ES-I3 (cell line): ENCODE data around the gene KDF1.
A peak's percentile ranks its signal among the peaks of the same experiment; 100 is the strongest.
"Not testable (repeated sequence)": the region's sequence is repeated elsewhere in the genome, so short reads cannot be mapped to it uniquely, and the experiment has no call there.

Experiments used
- H3K36me3 ChIP-seq: 2 replicates; pipeline ENCODE4 v1.6.1; 2013; ENCODE audit warnings: mild to moderate bottlenecking, low read length, control low read depth, moderate library complexity; ENCODE audit not compliant: insufficient read depth
- H3K4me1 ChIP-seq: 2 replicates; pipeline ENCODE4 v1.6.1; 2013; ENCODE audit warnings: mild to moderate bottlenecking, control low read depth, low read length; ENCODE audit not compliant: insufficient read depth
- H3K9ac ChIP-seq: 2 replicates; pipeline ENCODE4 v1.6.1; 2013; ENCODE audit warnings: low read depth, mild to moderate bottlenecking, low read length, moderate library complexity
- H3K9me3 ChIP-seq: 2 replicates; pipeline ENCODE4 v1.6.1; 2013; ENCODE audit warnings: mild to moderate bottlenecking, low read length, moderate library complexity; ENCODE audit not compliant: control insufficient read depth, insufficient read depth

The KDF1 gene

DNA sequence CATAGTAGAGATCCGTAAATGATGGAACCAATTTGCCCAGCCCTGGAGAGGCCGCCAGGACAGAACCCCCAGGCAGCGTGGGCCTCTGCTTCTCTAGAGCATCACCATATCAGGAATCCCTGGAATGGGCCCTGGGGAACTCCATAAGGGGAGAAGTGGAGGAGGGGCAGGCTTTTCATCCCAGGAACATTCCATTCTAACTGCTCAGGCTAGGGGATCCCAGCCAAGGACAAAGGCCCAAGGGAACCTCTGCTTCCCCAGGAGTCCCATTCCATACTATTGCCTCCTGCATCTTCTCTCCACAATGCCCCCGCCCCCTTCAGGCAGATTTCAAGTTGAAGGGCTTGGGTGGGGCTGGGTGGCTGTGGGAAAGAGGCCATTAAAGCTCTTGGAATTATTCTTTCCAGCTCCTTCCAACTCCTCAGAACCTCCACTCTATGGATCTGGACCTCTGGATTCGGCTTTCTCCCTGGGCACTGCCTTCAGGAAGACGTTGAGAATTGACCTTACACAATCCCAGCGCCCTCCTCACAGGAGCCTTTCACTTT lies 39.2 kb upstream of the KDF1 start:
- peak overlapping the region; percentile 17 for H3K9ac ChIP-seq

DNA sequence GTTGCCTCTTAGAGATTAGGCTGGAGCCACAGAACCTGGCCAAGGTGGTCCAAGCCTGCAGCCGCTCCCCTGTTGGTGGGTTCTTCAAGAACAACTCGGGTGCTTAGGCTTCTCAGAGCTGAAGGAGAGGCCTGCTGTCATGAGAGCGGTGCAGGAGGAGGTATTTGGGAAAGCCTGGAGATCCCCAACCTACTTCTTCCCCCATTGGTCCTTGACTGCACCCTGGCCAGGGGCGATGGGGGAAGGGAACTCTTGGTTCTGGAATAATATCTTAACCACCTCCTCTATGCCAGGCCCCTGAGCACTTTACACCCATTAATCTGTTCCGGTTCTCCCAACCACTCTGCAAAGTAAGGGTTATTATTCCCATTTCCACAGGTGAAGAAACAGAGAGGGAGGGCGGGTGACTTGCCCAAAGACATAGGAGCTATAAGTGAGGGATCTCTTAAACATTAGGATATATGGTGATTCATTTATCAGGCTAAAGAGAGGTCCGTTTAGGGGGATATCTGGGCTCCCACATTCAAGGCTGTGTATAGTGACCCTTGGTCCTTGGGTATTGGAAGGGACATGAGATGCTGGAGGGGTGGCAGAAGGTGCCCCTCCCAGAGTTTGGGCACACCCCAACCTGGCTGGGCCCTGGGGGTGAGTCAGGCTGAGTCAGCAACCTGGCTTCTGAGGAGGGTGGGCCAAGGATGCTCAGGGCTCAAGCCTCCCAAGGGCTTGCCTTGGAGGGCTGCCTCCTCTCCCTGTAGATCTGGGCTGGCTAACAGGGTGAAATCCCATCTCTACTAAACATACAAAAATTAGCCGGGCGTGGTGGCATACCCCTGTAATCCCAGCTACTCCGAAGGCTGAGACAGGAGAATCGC lies 38.4 kb upstream of the KDF1 start:
- Histone ChIP-seq H3K36me3 (no peaks in the 10 kb centered on the region), H3K4me1 (peaks cover 46% of the 10 kb centered on the region), H3K9me3 (no peaks in the 10 kb centered on the region), H3K9ac (peak overlapping the region; percentile 17; the same call in 1 of the 2 replicates)

More for the DNA sequence above, 39.2 kb upstream of the KDF1 start:
- Histone ChIP-seq H3K4me1 (peaks cover 54% of the 10 kb centered on the region), H3K36me3 (no peaks in the 10 kb centered on the region), H3K9me3 (no peaks in the 10 kb centered on the region)

DNA sequence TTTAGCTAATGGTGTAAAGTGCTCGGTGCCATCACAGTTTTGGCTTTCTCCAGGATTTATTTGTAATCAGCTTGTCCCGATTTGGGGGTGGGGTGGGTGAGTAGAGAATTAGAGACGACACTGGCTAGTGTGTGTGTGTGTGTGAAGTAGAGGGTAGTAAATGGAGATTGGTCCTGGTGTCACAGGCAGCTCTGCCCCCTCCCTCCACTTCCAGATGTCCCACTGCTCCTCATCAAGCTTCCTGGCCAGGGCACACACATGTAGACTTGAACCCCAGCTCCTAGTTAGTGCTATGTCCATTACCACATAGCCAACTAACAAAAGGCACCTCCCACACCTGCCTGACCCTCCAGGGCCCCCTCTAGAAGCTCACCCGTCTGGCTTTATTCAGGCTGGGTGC lies 36.4 kb upstream of the KDF1 start:
- H3K9me3 ChIP-seq: no peaks in the 10 kb centered on the region
- no peaks in the 10 kb centered on the region for H3K36me3 ChIP-seq
- H3K4me1 ChIP-seq: peaks cover 45% of the 10 kb centered on the region
- peak overlapping the region; percentile 73; the same call in 1 of the 2 replicates for H3K9ac ChIP-seq

DNA sequence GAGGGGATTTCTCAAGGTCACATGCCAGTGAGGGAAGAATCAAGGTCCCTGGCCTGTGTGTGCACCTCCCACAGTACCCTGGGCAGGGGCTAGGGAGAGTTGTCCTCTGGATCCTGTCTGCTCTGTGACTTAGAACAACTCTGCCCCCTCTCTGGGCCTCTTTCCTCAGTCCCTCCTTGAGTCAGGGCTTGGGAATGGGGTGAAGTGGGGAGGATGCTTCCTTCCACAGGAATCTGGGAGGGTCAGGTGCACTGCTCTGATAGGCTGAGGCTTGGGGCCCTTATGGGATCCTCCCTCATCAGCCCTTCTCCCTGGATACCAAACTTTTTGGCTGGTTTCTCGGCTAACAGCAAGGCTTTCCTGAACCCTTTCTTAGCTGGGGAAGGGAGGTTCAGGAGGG lies 35.8 kb upstream of the KDF1 start:
- Histone ChIP-seq H3K9ac (peak overlapping the region; percentile 73; the same call in 1 of the 2 replicates), H3K4me1 (peaks cover 45% of the 10 kb centered on the region), H3K9me3 (no peaks in the 10 kb centered on the region), H3K36me3 (no peaks in the 10 kb centered on the region)

DNA sequence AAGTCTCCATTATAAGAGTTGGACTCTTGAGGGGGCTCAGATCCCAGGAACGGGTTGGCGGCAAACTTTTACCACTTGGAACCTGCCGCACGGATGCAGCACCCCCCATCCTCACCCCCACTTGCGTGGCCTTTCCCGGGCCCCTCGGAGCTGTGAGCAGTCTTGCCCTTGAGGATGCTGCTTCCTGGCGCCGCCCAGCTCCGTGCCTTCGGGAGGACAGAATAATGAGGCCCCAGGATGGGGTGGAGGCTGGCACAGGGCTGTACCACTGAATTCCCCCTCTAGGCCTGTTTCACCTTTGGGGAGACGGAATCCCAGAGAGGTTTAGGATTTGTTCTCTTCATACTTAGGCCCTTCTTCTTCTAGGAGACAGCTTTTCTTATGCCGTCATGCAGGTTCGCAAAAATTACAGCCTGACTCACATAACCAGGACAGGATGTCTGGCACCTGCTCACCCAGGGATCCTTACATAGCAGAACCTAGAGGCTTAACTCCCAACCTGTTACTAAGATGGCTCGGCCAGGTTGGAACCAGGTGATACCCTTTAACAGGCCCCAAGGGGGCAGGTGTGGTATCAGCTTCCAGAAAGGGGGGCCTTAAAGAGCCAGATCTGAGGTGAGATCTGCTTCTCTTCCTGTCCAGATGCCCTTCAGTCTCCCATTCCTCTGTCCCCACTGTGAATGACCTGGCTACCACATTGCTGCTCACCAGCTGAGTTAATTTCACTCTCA lies 34.7 kb upstream of the KDF1 start:
- Histone ChIP-seq H3K9me3 (no peaks in the 10 kb centered on the region), H3K4me1 (peaks cover 40% of the 10 kb centered on the region), H3K9ac (peak overlapping the region; percentile 73), H3K36me3 (no peaks in the 10 kb centered on the region)

DNA sequence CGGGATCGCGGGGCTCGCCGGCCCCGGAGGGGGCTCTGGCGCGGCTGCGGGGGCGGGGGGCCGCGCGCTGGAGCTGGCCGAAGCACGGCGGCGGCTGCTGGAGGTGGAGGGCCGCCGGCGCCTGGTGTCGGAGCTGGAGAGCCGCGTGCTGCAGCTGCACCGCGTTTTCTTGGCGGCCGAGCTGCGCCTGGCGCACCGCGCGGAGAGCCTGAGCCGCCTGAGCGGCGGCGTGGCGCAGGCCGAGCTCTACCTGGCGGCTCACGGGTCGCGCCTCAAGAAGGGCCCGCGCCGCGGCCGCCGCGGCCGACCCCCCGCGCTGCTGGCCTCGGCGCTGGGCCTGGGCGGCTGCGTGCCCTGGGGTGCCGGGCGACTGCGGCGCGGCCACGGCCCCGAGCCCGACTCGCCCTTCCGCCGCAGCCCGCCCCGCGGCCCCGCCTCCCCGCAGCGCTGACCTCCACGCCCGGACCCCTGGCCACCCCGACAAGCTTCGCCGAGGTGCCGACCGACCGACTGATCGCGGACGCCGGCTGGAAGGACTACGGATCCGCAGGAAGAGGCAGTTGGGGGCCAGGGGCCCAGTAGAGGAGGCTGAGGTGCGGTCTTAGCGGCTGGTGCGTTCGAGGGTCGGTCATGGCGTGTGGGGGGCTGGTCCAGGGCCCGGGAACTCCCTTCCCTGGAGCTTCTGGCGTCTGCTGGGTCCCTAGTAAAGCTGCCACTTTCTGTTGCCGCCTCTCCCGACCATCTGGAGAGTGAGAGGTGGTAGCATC lies 33.9 kb upstream of the KDF1 start:
- peaks cover 36% of the 10 kb centered on the region for H3K4me1 ChIP-seq
- peak overlapping the region; percentile 73 for H3K9ac ChIP-seq
- no peaks in the 10 kb centered on the region for H3K9me3 ChIP-seq
- H3K36me3 ChIP-seq: no peaks in the 10 kb centered on the region

DNA sequence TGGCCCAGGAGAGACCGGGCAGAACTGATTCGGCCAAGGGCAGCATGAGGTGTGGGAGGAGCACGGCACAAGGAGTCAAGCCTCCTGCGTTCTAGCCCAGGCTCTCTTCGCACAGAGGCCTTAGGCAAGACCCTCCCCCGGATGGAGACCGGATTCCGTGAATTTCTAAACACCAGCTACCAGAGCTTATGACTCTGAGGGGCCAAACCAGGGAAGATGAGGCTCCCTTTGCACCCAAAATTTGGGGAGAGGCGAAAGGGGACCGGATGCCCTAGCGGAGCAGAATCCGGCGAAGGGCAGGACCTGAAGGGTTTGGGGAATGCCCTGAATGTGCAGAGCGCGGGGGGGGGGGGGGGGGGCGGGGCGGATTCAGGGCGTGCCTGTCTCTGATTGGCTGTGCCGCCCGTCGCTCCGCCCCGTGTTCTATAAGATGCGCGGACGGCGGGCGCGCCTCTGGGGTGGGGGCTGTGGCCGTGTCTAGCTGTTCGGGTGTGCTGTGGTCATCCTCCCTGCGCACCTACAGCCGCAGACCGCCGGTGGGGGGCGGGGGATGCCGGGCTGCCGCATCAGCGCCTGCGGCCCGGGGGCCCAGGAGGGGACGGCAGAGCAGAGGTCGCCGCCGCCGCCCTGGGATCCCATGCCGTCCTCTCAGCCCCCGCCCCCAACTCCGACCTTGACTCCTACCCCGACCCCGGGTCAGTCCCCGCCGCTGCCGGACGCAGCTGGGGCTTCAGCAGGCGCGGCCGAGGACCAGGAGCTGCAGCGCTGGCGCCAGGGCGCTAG lies 33.2 kb upstream of the KDF1 start, which contains the start of gene TRNP1:
TRNP1 (plus strand) TSS at position 456 of the 783 bp plus-strand sequence; CDS start at position 551, 95 bp downstream.
- peaks cover 32% of the 10 kb centered on the region for H3K4me1 ChIP-seq
- no peaks in the 10 kb centered on the region for H3K36me3 ChIP-seq
- H3K9me3 ChIP-seq: no peaks in the 10 kb centered on the region
- H3K9ac ChIP-seq: peak within 1 kb of the TSS; percentile 73

DNA sequence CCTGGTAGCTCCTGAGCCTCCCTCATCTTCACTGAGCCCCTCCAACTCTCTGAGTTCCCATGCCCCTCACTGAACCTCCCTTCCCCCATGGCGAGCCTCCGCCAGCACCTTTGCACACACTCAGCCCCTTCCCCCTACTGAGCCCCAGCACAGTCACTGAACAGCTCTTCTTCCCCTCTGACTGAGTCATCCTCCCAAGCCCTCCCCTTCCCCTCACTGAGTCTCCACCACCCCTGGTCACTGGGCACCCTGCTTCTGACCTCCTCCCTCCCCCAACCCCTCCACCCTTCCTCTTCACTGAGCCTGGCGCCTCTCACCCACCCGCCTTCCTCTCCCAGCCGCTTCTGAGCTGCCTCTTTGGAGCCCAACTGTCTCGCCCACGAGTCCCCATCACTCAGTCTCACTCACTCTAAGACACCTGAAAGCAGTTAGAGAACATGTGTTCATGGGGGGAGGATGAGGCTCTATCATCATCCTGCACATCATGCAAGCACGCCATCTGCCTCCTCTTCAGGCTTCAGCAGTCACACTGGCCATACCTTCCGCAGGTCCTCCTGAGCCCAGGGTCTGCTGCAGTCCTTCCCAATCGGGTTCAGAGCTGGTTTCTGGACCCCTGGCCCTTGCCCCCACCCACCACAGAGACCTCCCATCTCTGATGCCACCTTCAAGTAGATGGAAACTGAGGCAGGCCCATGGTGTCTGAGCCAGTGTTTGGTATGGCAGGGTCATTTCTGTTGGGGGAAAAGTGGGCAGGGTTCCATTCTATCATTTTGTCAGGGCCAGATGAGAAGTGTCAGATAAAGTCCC lies 31.2 kb upstream of the KDF1 start:
- Histone ChIP-seq H3K36me3 (no peaks in the 10 kb centered on the region), H3K9ac (no peak overlapping the region; the same call in 1 of the 2 replicates), H3K9me3 (no peaks in the 10 kb centered on the region), H3K4me1 (peaks cover 24% of the 10 kb centered on the region)

DNA sequence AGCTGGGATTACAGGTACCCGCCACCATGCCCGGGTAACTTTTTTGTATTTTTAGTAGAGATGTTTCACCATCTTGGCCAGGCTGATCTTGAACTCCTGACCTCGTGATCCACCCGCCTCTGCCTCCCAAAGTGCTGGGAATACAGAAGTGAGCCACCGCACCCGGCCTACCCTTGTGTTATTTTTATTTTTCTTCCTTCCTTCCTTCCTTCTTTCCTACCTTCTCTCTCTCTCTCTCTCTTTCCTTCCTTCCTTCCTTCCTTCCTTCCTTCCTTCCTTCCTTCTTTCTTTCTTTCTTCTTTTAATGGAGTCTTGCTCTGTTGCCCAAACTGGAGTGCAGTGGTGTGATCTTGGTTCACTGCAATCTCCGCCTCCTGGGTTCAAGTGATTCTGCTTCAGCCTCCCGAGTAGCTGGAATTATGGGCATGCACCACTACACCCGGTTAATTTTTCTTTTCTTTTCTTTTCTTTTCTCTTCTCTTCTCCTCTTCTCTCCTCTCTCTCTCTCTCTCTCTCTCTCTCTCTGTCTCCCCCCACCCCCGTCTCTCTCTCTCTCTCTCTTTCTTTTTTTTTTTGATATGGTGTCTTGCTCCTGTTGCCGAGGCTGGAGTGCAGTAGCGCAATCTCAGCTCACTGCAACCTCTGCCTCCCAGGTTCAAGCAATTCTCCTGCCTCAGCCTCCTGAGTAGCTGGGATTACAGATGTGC lies 29.3 kb upstream of the KDF1 start:
- peaks cover 15% of the 10 kb centered on the region for H3K4me1 ChIP-seq

DNA sequence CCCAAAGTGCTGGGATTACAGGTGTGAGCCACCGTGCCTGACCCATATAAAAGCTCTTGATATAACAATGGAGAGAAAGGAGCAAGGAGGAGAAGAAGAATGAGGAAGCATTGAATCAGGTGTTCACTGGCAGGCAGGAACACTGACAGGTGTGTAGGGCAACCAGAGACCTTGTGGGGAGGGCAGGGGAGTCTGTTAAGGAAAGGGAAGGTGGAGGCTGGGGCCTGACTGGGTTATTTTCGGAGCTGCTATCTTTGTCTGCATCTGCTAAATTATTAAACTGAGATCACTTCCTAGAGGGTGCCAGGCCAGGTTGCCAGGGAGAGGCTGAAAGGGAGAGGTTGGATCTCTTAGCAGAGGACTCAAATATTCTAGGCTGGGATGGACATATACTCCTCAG lies 26.4 kb upstream of the KDF1 start:
- Histone ChIP-seq H3K4me1 (peaks cover 11% of the 10 kb centered on the region), H3K9me3 (no peaks in the 10 kb centered on the region), H3K36me3 (no peaks in the 10 kb centered on the region), H3K9ac (no peak overlapping the region)

More for the DNA sequence above, 29.3 kb upstream of the KDF1 start:
- H3K9ac ChIP-seq, H3K36me3 ChIP-seq, H3K9me3 ChIP-seq: not testable (repeated sequence)

DNA sequence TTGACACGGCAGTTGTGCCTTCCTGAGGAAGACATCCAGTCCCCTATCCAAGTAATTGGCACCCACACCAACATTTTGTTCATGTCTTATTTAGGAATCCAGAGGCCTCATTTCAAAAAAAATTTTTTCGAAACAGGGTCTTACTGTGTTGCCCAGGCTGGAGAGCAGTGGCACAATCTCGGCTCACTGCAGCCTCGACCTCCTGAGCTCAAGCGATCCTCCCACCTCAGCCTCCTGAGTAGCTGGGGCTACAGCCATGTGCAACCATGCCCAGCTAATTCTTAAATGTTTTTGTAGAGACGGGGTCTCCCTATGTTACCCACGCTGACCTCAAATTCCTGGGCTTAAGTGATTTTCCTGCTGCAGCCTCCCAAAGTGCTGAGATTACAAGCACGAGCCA lies 24.0 kb upstream of the KDF1 start:
- no peaks in the 10 kb centered on the region for H3K9me3 ChIP-seq
- H3K36me3 ChIP-seq: no peaks in the 10 kb centered on the region
- no peaks in the 10 kb centered on the region for H3K4me1 ChIP-seq
- H3K9ac ChIP-seq: no peak overlapping the region

DNA sequence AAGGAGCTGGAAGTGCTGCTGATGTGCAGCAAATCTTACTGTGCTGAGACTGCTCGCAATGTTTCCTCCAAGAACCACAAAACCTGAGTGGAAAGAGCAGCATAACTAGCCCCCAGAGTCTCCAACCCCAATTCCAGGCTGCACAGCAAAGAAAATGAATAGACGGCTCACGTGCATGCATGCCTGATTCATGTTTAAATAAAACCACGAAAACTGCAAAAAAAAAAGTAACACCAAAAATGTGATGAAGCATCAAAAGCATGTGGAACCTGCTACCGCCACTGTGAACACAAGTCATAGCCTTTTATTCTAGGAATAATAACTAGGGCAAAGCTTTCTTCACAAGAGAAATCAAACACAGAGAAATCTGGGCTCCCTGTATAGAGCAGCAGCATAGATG lies 23.6 kb upstream of the KDF1 start:
- Histone ChIP-seq H3K4me1 (no peaks in the 10 kb centered on the region), H3K36me3 (no peaks in the 10 kb centered on the region), H3K9me3 (no peaks in the 10 kb centered on the region), H3K9ac (no peak overlapping the region)
